ENCODE measurements around the gene A4GNT.

DNA sequence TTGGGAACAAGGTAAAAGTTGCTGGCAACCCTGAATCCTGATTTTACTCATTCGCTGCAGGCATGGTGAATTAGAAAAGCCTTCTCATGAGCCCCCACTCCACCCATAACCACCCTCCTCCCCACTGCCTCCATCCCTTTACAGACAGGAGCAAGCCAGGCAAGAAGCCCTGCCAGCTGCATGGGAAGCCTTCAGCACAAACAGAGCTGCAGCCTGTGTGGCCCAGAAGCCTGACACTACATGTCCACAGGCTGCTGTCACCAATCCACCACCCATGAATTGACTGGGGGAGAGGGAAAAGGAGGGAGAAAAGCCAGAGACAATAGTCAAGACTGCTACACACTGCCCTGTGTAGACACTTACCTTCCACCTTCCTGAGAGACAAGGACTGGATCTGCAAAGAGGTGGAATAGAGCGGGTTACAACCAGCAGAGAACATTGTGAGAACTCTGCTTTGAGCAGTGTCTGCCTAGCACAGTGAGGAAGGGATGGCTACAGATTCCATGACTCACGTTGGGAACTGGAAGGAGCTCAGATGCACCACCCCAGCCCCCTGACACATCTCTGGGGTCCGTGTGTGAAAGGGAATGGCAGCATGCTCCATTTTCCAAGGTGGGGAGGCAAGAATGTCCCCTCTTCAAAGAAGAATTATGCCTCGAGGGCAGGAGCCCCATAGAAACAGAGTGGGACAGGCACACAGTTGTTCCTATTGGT is 50.7 kb downstream of the A4GNT start:
- TF ChIP-seq POLR2A (IDR thresholded peaks at IDR 0.05) = no peak
- TF ChIP-seq, protein P1, sequence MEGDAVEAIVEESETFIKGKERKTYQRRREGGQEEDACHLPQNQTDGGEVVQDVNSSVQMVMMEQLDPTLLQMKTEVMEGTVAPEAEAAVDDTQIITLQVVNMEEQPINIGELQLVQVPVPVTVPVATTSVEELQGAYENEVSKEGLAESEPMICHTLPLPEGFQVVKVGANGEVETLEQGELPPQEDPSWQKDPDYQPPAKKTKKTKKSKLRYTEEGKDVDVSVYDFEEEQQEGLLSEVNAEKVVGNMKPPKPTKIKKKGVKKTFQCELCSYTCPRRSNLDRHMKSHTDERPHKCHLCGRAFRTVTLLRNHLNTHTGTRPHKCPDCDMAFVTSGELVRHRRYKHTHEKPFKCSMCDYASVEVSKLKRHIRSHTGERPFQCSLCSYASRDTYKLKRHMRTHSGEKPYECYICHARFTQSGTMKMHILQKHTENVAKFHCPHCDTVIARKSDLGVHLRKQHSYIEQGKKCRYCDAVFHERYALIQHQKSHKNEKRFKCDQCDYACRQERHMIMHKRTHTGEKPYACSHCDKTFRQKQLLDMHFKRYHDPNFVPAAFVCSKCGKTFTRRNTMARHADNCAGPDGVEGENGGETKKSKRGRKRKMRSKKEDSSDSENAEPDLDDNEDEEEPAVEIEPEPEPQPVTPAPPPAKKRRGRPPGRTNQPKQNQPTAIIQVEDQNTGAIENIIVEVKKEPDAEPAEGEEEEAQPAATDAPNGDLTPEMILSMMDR (IDR thresholded peaks at IDR 0.05) = no peak

Data from right lobe of liver (tissue), 4 donors.